T-cell (primary cell): ENCODE measurements around the gene NPIPB12. TPM values are rescaled to one million over a fixed set of nuclear protein-coding genes. Genes with fewer than 3 reads are reported as not detected.
"Not testable (repeated sequence)": the region's sequence is repeated elsewhere in the genome, so short reads cannot be mapped to it uniquely, and the experiment has no call there.

Experiments used
- ATAC-seq, 4 experiments: fragments of 200-7000 bp in 3 of 4; fragments of 150-1000 bp in 1 of 4; cut with Tn5 transposase; replicated peaks in 1 of 4; 1 replicate in 3 of 4; 2 replicates in 1 of 4; pipeline ENCODE4 v1.10.0; 2021; ENCODE audit warnings: moderate library complexity in 3 of 4, mild to moderate bottlenecking in 2 of 4, moderate number of reproducible peaks in 1 of 4
- CTCF ChIA-PET, 2 donors: fragments of 300-600 bp; sonication (Branson Sonifier 250); formaldehyde crosslinking; loops; one replicate each; lab custom pipeline; 2022; ENCODE audit warnings: antibody characterized with exemption in 2 of 2; lab: Charles Lee
- POLR2A ChIA-PET, 2 donors: fragments of 300-600 bp; sonication (Branson Sonifier 250); formaldehyde crosslinking; loops; one replicate each; lab custom pipeline; 2022; ENCODE audit warnings: antibody characterized with exemption in 2 of 2; lab: Charles Lee
- DNase-seq, 35 experiments: peaks; one replicate each; pipeline versions ENCODE4 v3.0.0 to v3.0.0-alpha.2; 2013 to 2023
- H3K27ac ChIP-seq: one replicate; pipeline ENCODE4 v1.5.1; 2013; ENCODE audit warnings: low read length
- H3K27me3 ChIP-seq, 2 experiments: replicated peaks in 1 of 2; 1 replicate in 1 of 2; 2 replicates in 1 of 2; pipeline versions ENCODE4 v1.6.1 to v1.7.0; 2013; ENCODE audit warnings: low read length in 1 of 2, mixed read lengths in 1 of 2; ENCODE audit not compliant: control insufficient read depth in 2 of 2, insufficient read depth in 2 of 2; ENCODE audit errors: extremely low read depth in 1 of 2
- H3K36me3 ChIP-seq, 2 donors: 1 replicate in 1 of 2; 2 replicates in 1 of 2; pipeline versions ENCODE4 v1.6.1 to v1.7.0; 2013; ENCODE audit warnings: low read length in 1 of 2; ENCODE audit not compliant: control insufficient read depth in 2 of 2, insufficient read depth in 1 of 2; ENCODE audit errors: extremely low read depth in 1 of 2
- H3K4me1 ChIP-seq, 2 experiments: 1 replicate in 1 of 2; 2 replicates in 1 of 2; pipeline versions ENCODE4 v1.6.1 to v1.7.0; 2013; ENCODE audit warnings: low read length in 2 of 2, mixed read lengths in 1 of 2; ENCODE audit not compliant: insufficient read depth in 2 of 2, control insufficient read depth in 1 of 2; ENCODE audit errors: extremely low read depth in 1 of 2
- H3K4me3 ChIP-seq, 2 donors: 1 replicate in 1 of 2; 2 replicates in 1 of 2; pipeline versions ENCODE4 v1.5.1 to v1.7.0; 2013; ENCODE audit warnings: mild to moderate bottlenecking in 2 of 2, low read length in 1 of 2, moderate library complexity in 1 of 2; ENCODE audit not compliant: control insufficient read depth in 1 of 2; ENCODE audit errors: extremely low read depth in 1 of 2
- H3K9me3 ChIP-seq: 2 replicates; pipeline ENCODE4 v1.7.0; 2013
- H3K27ac Mint-ChIP-seq, 2 donors: one replicate each; pipeline ENCODE4 v1.8.0; 2020 to 2021; ENCODE audit warnings: mild to moderate bottlenecking in 2 of 2, mixed read lengths in 2 of 2
- H3K27me3 Mint-ChIP-seq, 2 donors: one replicate each; pipeline ENCODE4 v1.8.0; 2021 to 2022; ENCODE audit warnings: mixed read lengths in 2 of 2
- H3K36me3 Mint-ChIP-seq: one replicate; pipeline ENCODE4 v1.8.0; 2021; ENCODE audit warnings: mixed read lengths
- H3K4me1 Mint-ChIP-seq, 3 donors: one replicate each; pipeline ENCODE4 v1.8.0; 2020 to 2022; ENCODE audit warnings: mixed read lengths in 3 of 3, mild to moderate bottlenecking in 1 of 3
- H3K4me3 Mint-ChIP-seq, 3 donors: one replicate each; pipeline ENCODE4 v1.8.0; 2020 to 2022; ENCODE audit warnings: mild to moderate bottlenecking in 3 of 3, mixed read lengths in 3 of 3, moderate library complexity in 3 of 3
- H3K9me3 Mint-ChIP-seq, 3 donors: one replicate each; pipeline ENCODE4 v1.8.0; 2020 to 2022; ENCODE audit warnings: mixed read lengths in 3 of 3
- WGBS: methylation state at CpG from one replicate; pipeline ENCODE4 v1.1.5; 2013; ENCODE audit warnings: missing lambda C conversion rate; ENCODE audit not compliant: insufficient coverage; 5-methylcytosine and 5-hydroxymethylcytosine counted together
- total RNA-seq, 35 experiments: library from RNA in 6 of 35; stranded (reverse) in 6 of 35; fragments of 120-200 nt in 1 of 35; gene quantifications; one replicate each; pipeline versions ENCODE4 v1.2.1 to v1.2.4 and lab custom pipeline; 2013 to 2026

NPIPB12 gene
- total RNA-seq, 5 donors from 2014 or later (not counting 1 experiment from before 2014, with no cell fraction given) = 71.0 to 138 (median 102) TPM

GRCh38 chr16:29465985-29466824, 40.0 kb downstream of the NPIPB12 start:
- H3K27ac Mint-ChIP-seq, H3K36me3 Mint-ChIP-seq, H3K9me3 ChIP-seq, H3K27me3 ChIP-seq, H3K27me3 Mint-ChIP-seq, DNase-seq, H3K4me1 ChIP-seq, CTCF ChIA-PET, POLR2A ChIA-PET, H3K4me3 ChIP-seq, H3K9me3 Mint-ChIP-seq, H3K36me3 ChIP-seq, H3K4me3 Mint-ChIP-seq, H3K4me1 Mint-ChIP-seq, H3K27ac ChIP-seq: not testable (repeated sequence)
- peak; percentile 61 to 79 (median 64) for ATAC-seq
- WGBS = no CpG with 5 or more reads among the region's 57 CpGs

- H3K27me3 ChIP-seq, H3K4me1 Mint-ChIP-seq, H3K9me3 ChIP-seq, H3K36me3 ChIP-seq, DNase-seq, H3K27ac Mint-ChIP-seq, H3K36me3 Mint-ChIP-seq, ATAC-seq, H3K4me3 Mint-ChIP-seq, CTCF ChIA-PET, H3K27me3 Mint-ChIP-seq, H3K9me3 Mint-ChIP-seq, H3K4me3 ChIP-seq, POLR2A ChIA-PET, H3K4me1 ChIP-seq, H3K27ac ChIP-seq: not testable (repeated sequence)
- no CpG with 5 or more reads among the region's 9 CpGs for WGBS
Measured at GRCh38 chr16:29460647-29461030, 45.6 kb downstream of the NPIPB12 start.

GRCh38 chr16:29459706-29460646, 46.2 kb downstream of the NPIPB12 start, which contains the start of gene SULT1A4:
SULT1A4 (plus strand) TSS chr16:29459913; CDS start chr16:29461386, 1,473 bp downstream.
- DNase-seq, CTCF ChIA-PET, H3K27me3 ChIP-seq, H3K36me3 ChIP-seq, H3K9me3 Mint-ChIP-seq, POLR2A ChIA-PET, H3K9me3 ChIP-seq, H3K4me3 Mint-ChIP-seq, H3K27me3 Mint-ChIP-seq, H3K27ac ChIP-seq, H3K27ac Mint-ChIP-seq, H3K36me3 Mint-ChIP-seq, H3K4me1 Mint-ChIP-seq, H3K4me3 ChIP-seq, ATAC-seq, H3K4me1 ChIP-seq: not testable (repeated sequence)
- WGBS = no CpG with 5 or more reads among the region's 13 CpGs

GRCh38 chr16:29457660-29458059, 48.5 kb downstream of the NPIPB12 start:
- CTCF ChIA-PET, H3K36me3 ChIP-seq, H3K4me3 Mint-ChIP-seq, ATAC-seq, H3K27ac ChIP-seq, H3K4me1 Mint-ChIP-seq, H3K9me3 Mint-ChIP-seq, H3K4me3 ChIP-seq, H3K27me3 Mint-ChIP-seq, H3K4me1 ChIP-seq, H3K36me3 Mint-ChIP-seq, POLR2A ChIA-PET, H3K9me3 ChIP-seq, H3K27ac Mint-ChIP-seq, H3K27me3 ChIP-seq: not testable (repeated sequence)
- no CpG with 5 or more reads among the region's 2 CpGs for WGBS
- DNase-seq = peak in 1 of 35 experiments; percentile 21

- H3K9me3 Mint-ChIP-seq, H3K4me3 Mint-ChIP-seq, CTCF ChIA-PET: not testable (repeated sequence)
Measured at GRCh38 chr16:29454828-29455227, 51.4 kb downstream of the NPIPB12 start.

GRCh38 chr16:29454269-29454668, 51.9 kb downstream of the NPIPB12 start, which contains the start of the genes BOLA2 and SLX1B:
BOLA2 (minus strand) TSS chr16:29454351; CDS start chr16:29454253, 98 bp downstream.
SLX1B (plus strand) TSS chr16:29454533.
- H3K9me3 ChIP-seq, H3K4me1 ChIP-seq, H3K27me3 ChIP-seq, POLR2A ChIA-PET, H3K27me3 Mint-ChIP-seq, H3K36me3 ChIP-seq, H3K27ac Mint-ChIP-seq, DNase-seq, H3K36me3 Mint-ChIP-seq, H3K9me3 Mint-ChIP-seq, H3K4me3 ChIP-seq, H3K4me3 Mint-ChIP-seq, H3K27ac ChIP-seq, CTCF ChIA-PET, H3K4me1 Mint-ChIP-seq: not testable (repeated sequence)
- no CpG with 5 or more reads among the region's 33 CpGs for WGBS
- ATAC-seq = peak; percentile 86 to 89 (median 88)

More at GRCh38 chr16:29454828-29455227, 51.4 kb downstream of the NPIPB12 start:
- H3K4me1 Mint-ChIP-seq, H3K27me3 Mint-ChIP-seq, H3K36me3 Mint-ChIP-seq, POLR2A ChIA-PET, H3K27ac Mint-ChIP-seq, DNase-seq, H3K9me3 ChIP-seq, H3K4me1 ChIP-seq, H3K4me3 ChIP-seq, H3K36me3 ChIP-seq, H3K27me3 ChIP-seq, H3K27ac ChIP-seq: not testable (repeated sequence)
- no CpG with 5 or more reads among the region's 29 CpGs for WGBS
- ATAC-seq = peak; percentile 74 to 78 (median 76)
